Muscle layer of duodenum (tissue), 2 donors: ENCODE measurements around the gene PNKP.

Experiments used
- H3K27ac ChIP-seq: one replicate; pipeline ENCODE4 v1.7.0; 2013; ENCODE audit warnings: mild to moderate bottlenecking, low read length
- H3K27me3 ChIP-seq: one replicate; pipeline ENCODE4 v1.7.0; 2013; ENCODE audit warnings: low read depth, mild to moderate bottlenecking, control low read depth, low read length
- H3K36me3 ChIP-seq, 2 donors: one replicate each; pipeline ENCODE4 v1.7.0; 2013; ENCODE audit warnings: low read length in 2 of 2, control low read depth in 1 of 2, mild to moderate bottlenecking in 1 of 2; ENCODE audit not compliant: insufficient read depth in 2 of 2, control insufficient read depth in 1 of 2
- H3K4me1 ChIP-seq, 2 donors: one replicate each; pipeline ENCODE4 v1.7.0; 2013; ENCODE audit warnings: low read length in 2 of 2, mild to moderate bottlenecking in 2 of 2, control low read depth in 1 of 2, moderate library complexity in 1 of 2; ENCODE audit not compliant: insufficient read depth in 2 of 2, control insufficient read depth in 1 of 2
- H3K4me3 ChIP-seq, 2 donors: one replicate each; pipeline ENCODE4 v1.7.0; 2013; ENCODE audit warnings: low read length in 2 of 2, low read depth in 1 of 2, mild to moderate bottlenecking in 1 of 2
- H3K9me3 ChIP-seq, 2 donors: one replicate each; pipeline ENCODE4 v1.7.0; 2013; ENCODE audit warnings: low read length in 2 of 2, control low read depth in 1 of 2, mild to moderate bottlenecking in 1 of 2; ENCODE audit not compliant: control insufficient read depth in 1 of 2
- donor health status: healthy.

Gene PNKP

GRCh38 chr19:49837425-49837824 is 30.0 kb downstream of the PNKP start:
- H3K4me1 ChIP-seq, result no peaks in the 10 kb centered on the region
- H3K9me3 ChIP-seq, result no peaks in the 10 kb centered on the region
- H3K27ac ChIP-seq, result no peak overlapping the region
- no peaks in the 10 kb centered on the region for H3K27me3 ChIP-seq
- H3K4me3 ChIP-seq, result no peak overlapping the region
- peaks cover 31 to 71% of the 10 kb centered on the region in 2 donors for H3K36me3 ChIP-seq

- no peaks in the 10 kb centered on the region for H3K4me1 ChIP-seq
- H3K27me3 ChIP-seq, result no peaks in the 10 kb centered on the region
- no peak overlapping the region for H3K27ac ChIP-seq
Measured at GRCh38 chr19:49837009-49837310, 30.4 kb downstream of the PNKP start.

GRCh38 chr19:49836176-49837008 is 31.0 kb downstream of the PNKP start:
- no peak overlapping the region for H3K4me3 ChIP-seq
- no peak overlapping the region for H3K27ac ChIP-seq
- no peaks in the 10 kb centered on the region for H3K27me3 ChIP-seq
- no peaks in the 10 kb centered on the region for H3K4me1 ChIP-seq
- H3K36me3 ChIP-seq, result peaks cover 35 to 81% of the 10 kb centered on the region in 2 donors
- H3K9me3 ChIP-seq, result no peaks in the 10 kb centered on the region

More at GRCh38 chr19:49837009-49837310, 30.4 kb downstream of the PNKP start:
- no peaks in the 10 kb centered on the region for H3K9me3 ChIP-seq
- peaks cover 35 to 75% of the 10 kb centered on the region in 2 donors for H3K36me3 ChIP-seq
- no peak overlapping the region for H3K4me3 ChIP-seq

- no peaks in the 10 kb centered on the region for H3K4me1 ChIP-seq
- H3K9me3 ChIP-seq, result no peaks in the 10 kb centered on the region
- H3K4me3 ChIP-seq, result no peak overlapping the region
- peaks cover 35 to 89% of the 10 kb centered on the region in 2 donors for H3K36me3 ChIP-seq
- no peak overlapping the region for H3K27ac ChIP-seq
- no peaks in the 10 kb centered on the region for H3K27me3 ChIP-seq
Measured at GRCh38 chr19:49835562-49835961, 31.8 kb downstream of the PNKP start.

- no peaks in the 10 kb centered on the region for H3K9me3 ChIP-seq
- no peak overlapping the region for H3K27ac ChIP-seq
- peaks cover 26 to 97% of the 10 kb centered on the region in 2 donors for H3K36me3 ChIP-seq
- no peaks in the 10 kb centered on the region for H3K4me1 ChIP-seq
- no peaks in the 10 kb centered on the region for H3K27me3 ChIP-seq
- H3K4me3 ChIP-seq, result no peak overlapping the region
Measured at GRCh38 chr19:49833599-49833998, 33.8 kb downstream of the PNKP start.

GRCh38 chr19:49832556-49832955 is 34.8 kb downstream of the PNKP start:
- no peaks in the 10 kb centered on the region for H3K9me3 ChIP-seq
- no peaks in the 10 kb centered on the region for H3K4me1 ChIP-seq
- H3K4me3 ChIP-seq, result no peak overlapping the region
- peaks cover 26 to 93% of the 10 kb centered on the region in 2 donors for H3K36me3 ChIP-seq
- no peaks in the 10 kb centered on the region for H3K27me3 ChIP-seq
- H3K27ac ChIP-seq, result no peak overlapping the region

- Histone ChIP-seq H3K36me3 (peaks cover 34 to 83% of the 10 kb centered on the region in 2 donors), H3K27me3 (no peaks in the 10 kb centered on the region), H3K9me3 (no peaks in the 10 kb centered on the region), H3K27ac (no peak overlapping the region), H3K4me1 (no peaks in the 10 kb centered on the region), H3K4me3 (no peak overlapping the region)
Measured at GRCh38 chr19:49831592-49831991, 35.8 kb downstream of the PNKP start.

GRCh38 chr19:49830766-49831165 is 36.6 kb downstream of the PNKP start:
- H3K4me1 ChIP-seq, result no peaks in the 10 kb centered on the region
- H3K27ac ChIP-seq, result no peak overlapping the region
- H3K36me3 ChIP-seq, result peaks cover 34 to 75% of the 10 kb centered on the region in 2 donors
- H3K27me3 ChIP-seq, result no peaks in the 10 kb centered on the region
- no peak overlapping the region for H3K4me3 ChIP-seq
- H3K9me3 ChIP-seq, result no peaks in the 10 kb centered on the region

GRCh38 chr19:49829721-49830120 is 37.7 kb downstream of the PNKP start:
- H3K9me3 ChIP-seq, result no peaks in the 10 kb centered on the region
- no peak overlapping the region for H3K27ac ChIP-seq
- H3K4me1 ChIP-seq, result no peaks in the 10 kb centered on the region
- H3K36me3 ChIP-seq, result peaks cover 30 to 64% of the 10 kb centered on the region in 2 donors
- H3K27me3 ChIP-seq, result no peaks in the 10 kb centered on the region
- H3K4me3 ChIP-seq, result no peak overlapping the region

- Histone ChIP-seq H3K4me3 (no peak overlapping the region), H3K27ac (no peak overlapping the region), H3K9me3 (no peaks in the 10 kb centered on the region), H3K36me3 (peaks cover 30 to 60% of the 10 kb centered on the region in 2 donors), H3K27me3 (no peaks in the 10 kb centered on the region), H3K4me1 (no peaks in the 10 kb centered on the region)
Measured at GRCh38 chr19:49829200-49829599, 38.2 kb downstream of the PNKP start.

- H3K27ac ChIP-seq, result no peak overlapping the region
- no peak overlapping the region for H3K4me3 ChIP-seq
Measured at GRCh38 chr19:49827034-49827433, 40.3 kb downstream of the PNKP start.

GRCh38 chr19:49824662-49825061 is 42.7 kb downstream of the PNKP start:
- peaks cover 25 to 34% of the 10 kb centered on the region in 2 donors for H3K36me3 ChIP-seq
- no peaks in the 10 kb centered on the region for H3K9me3 ChIP-seq
- H3K27ac ChIP-seq, result no peak overlapping the region
- H3K27me3 ChIP-seq, result no peaks in the 10 kb centered on the region
- H3K4me1 ChIP-seq, result peaks cover 0 to under 1% of the 10 kb centered on the region in 2 donors
- no peak overlapping the region for H3K4me3 ChIP-seq

More at GRCh38 chr19:49827034-49827433, 40.3 kb downstream of the PNKP start:
- Histone ChIP-seq H3K9me3 (no peaks in the 10 kb centered on the region), H3K27me3 (no peaks in the 10 kb centered on the region), H3K36me3 (peaks cover 21 to 53% of the 10 kb centered on the region in 2 donors), H3K4me1 (no peaks in the 10 kb centered on the region)
